Measurements from ENCODE around the gene GPRASP1.

GRCh38 chrX:102654696-102655095 lies 3.4 kb downstream of the GPRASP1 start:
- TF ChIP-seq POLR2AphosphoS5 (IDR thresholded peaks at IDR 0.05; ENCODE audit: low read depth, low read length), result no peak
- TF ChIP-seq, protein P1, sequence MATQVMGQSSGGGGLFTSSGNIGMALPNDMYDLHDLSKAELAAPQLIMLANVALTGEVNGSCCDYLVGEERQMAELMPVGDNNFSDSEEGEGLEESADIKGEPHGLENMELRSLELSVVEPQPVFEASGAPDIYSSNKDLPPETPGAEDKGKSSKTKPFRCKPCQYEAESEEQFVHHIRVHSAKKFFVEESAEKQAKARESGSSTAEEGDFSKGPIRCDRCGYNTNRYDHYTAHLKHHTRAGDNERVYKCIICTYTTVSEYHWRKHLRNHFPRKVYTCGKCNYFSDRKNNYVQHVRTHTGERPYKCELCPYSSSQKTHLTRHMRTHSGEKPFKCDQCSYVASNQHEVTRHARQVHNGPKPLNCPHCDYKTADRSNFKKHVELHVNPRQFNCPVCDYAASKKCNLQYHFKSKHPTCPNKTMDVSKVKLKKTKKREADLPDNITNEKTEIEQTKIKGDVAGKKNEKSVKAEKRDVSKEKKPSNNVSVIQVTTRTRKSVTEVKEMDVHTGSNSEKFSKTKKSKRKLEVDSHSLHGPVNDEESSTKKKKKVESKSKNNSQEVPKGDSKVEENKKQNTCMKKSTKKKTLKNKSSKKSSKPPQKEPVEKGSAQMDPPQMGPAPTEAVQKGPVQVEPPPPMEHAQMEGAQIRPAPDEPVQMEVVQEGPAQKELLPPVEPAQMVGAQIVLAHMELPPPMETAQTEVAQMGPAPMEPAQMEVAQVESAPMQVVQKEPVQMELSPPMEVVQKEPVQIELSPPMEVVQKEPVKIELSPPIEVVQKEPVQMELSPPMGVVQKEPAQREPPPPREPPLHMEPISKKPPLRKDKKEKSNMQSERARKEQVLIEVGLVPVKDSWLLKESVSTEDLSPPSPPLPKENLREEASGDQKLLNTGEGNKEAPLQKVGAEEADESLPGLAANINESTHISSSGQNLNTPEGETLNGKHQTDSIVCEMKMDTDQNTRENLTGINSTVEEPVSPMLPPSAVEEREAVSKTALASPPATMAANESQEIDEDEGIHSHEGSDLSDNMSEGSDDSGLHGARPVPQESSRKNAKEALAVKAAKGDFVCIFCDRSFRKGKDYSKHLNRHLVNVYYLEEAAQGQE (IDR thresholded peaks at IDR 0.05; ENCODE audit: insufficient read depth in 1 of 2, low read depth in 2 of 2, low read length in 2 of 2), result no peak
